ENCODE measurements around the gene ATAT1. TPM values are rescaled to one million over a fixed set of nuclear protein-coding genes. Genes with fewer than 3 reads are reported as not detected.

The ATAT1 gene
- total and polyA plus RNA-seq, 2 of the 13 experiments (the other 11 are each of a cell fraction or from before 2014, with no cell fraction given): 9.2 to 23.6 TPM

GRCh38 chr6:30626484-30627366 is at the start of gene ATAT1 (continued):
- TF ChIP-seq NR3C1 (CRISPR knock-in tag; IDR thresholded peaks at IDR 0.05) (no peak), NR0B2 (CRISPR knock-in tag; IDR thresholded peaks at IDR 0.05) (peak; percentile 68; the same call in 1 of the 2 replicates), ZNF83 (CRISPR knock-in tag; IDR thresholded peaks at IDR 0.05; ENCODE audit: borderline replicate concordance) (no peak), ZNF136 (CRISPR knock-in tag; IDR thresholded peaks at IDR 0.05; ENCODE audit: low read depth) (peak; percentile 91), SIX4 (CRISPR knock-in tag; IDR thresholded peaks at IDR 0.05) (no peak; the same call in 1 of the 2 replicates), ZNF790 (CRISPR knock-in tag; IDR thresholded peaks at IDR 0.05; ENCODE audit: borderline replicate concordance) (0 out of 2 replicates have a peak, but pooled peaks have one; percentile 72), KAT7 (CRISPR knock-in tag; IDR thresholded peaks at IDR 0.05; ENCODE audit: borderline replicate concordance) (peak; percentile 87), CEBPG (CRISPR knock-in tag; IDR thresholded peaks at IDR 0.05) (no peak), ZBTB49 (CRISPR knock-in tag; IDR thresholded peaks at IDR 0.05; ENCODE audit: borderline replicate concordance) (0 out of 2 replicates have a peak, but pooled peaks have one; percentile 20), NCOA2 (CRISPR knock-in tag; IDR thresholded peaks at IDR 0.05) (peak; percentile 61), SKIL (CRISPR knock-in tag; IDR thresholded peaks at IDR 0.05; ENCODE audit: borderline replicate concordance) (no peak), ZNF414 (CRISPR knock-in tag; IDR thresholded peaks at IDR 0.05) (peak; percentile 81), GZF1 (CRISPR knock-in tag; IDR thresholded peaks at IDR 0.05) (no peak; the same call in 1 of the 2 replicates), CHD4 (IDR thresholded peaks at IDR 0.05; ENCODE audit: borderline replicate concordance, low read length) (no peak), ZSCAN9 (CRISPR knock-in tag; IDR thresholded peaks at IDR 0.05; ENCODE audit: borderline replicate concordance) (no peak), GRHL1 (CRISPR knock-in tag; conservative IDR thresholded peaks at IDR 0.05) (no peak), BRF2 (CRISPR knock-in tag; IDR thresholded peaks at IDR 0.05) (peak; percentile 71), E2F2 (CRISPR knock-in tag; IDR thresholded peaks at IDR 0.05; ENCODE audit: borderline replicate concordance) (peak; percentile 98; the same call in 1 of the 2 replicates)
